Measurements from ENCODE around the gene SP100.

DNA sequence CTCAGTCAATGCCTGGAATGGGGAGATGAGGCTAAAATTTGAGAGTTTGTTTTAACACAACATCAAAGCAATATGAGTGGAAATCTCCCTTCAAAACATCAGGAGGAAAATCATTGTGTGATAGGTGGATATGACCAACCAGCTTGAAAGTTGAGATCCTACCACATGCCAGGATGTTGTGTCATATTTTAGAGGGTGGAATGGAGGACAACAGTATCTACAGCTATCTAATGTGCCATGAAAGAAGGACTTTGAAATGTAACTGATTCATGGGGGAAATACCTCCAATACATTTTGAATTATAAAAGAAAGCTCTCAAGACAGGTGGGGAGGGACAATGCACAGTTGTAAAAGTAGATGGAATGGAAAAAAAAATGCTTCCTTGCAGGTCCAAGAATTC, 87.8 kb downstream of the SP100 start:
- no peak for TF ChIP-seq ZNF761 (CRISPR knock-in tag; conservative IDR thresholded peaks at IDR 0.05)
- TF ChIP-seq PHB2 (IDR thresholded peaks at IDR 0.05; ENCODE audit: partially characterized antibody): no peak
- no peak for TF ChIP-seq ZNF816 (CRISPR knock-in tag; IDR thresholded peaks at IDR 0.05; ENCODE audit: borderline replicate concordance)
- TF ChIP-seq PHF8 (CRISPR knock-in tag; IDR thresholded peaks at IDR 0.05): no peak
- no peak for TF ChIP-seq EP300 (IDR thresholded peaks at IDR 0.05; ENCODE audit: low read depth in 2 of 2, low read length in 2 of 2)
- no peak for TF ChIP-seq EP300 (CRISPR knock-in tag; IDR thresholded peaks at IDR 0.05; ENCODE audit: borderline replicate concordance)
- TF ChIP-seq, protein P1, sequence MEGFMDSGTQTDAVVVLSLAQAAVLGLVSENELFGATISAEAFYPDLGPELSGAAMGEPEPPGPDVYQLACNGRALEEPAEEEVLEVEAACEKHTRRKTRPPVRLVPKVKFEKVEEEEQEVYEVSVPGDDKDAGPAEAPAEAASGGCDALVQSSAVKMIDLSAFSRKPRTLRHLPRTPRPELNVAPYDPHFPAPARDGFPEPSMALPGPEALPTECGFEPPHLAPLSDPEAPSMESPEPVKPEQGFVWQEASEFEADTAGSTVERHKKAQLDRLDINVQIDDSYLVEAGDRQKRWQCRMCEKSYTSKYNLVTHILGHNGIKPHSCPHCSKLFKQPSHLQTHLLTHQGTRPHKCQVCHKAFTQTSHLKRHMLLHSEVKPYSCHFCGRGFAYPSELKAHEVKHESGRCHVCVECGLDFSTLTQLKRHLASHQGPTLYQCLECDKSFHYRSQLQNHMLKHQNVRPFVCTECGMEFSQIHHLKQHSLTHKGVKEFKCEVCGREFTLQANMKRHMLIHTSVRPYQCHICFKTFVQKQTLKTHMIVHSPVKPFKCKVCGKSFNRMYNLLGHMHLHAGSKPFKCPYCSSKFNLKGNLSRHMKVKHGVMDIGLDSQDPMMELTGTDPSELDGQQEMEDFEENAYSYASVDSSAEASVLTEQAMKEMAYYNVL (CRISPR knock-in tag; IDR thresholded peaks at IDR 0.05; ENCODE audit: borderline replicate concordance): no peak
- TF ChIP-seq HNRNPUL1 (IDR thresholded peaks at IDR 0.05; ENCODE audit: low read depth, low read length): no peak
- TF ChIP-seq, protein P2, sequence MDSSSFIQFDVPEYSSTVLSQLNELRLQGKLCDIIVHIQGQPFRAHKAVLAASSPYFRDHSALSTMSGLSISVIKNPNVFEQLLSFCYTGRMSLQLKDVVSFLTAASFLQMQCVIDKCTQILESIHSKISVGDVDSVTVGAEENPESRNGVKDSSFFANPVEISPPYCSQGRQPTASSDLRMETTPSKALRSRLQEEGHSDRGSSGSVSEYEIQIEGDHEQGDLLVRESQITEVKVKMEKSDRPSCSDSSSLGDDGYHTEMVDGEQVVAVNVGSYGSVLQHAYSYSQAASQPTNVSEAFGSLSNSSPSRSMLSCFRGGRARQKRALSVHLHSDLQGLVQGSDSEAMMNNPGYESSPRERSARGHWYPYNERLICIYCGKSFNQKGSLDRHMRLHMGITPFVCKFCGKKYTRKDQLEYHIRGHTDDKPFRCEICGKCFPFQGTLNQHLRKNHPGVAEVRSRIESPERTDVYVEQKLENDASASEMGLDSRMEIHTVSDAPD (CRISPR knock-in tag; IDR thresholded peaks at IDR 0.05): no peak
- TF ChIP-seq TEAD3 (CRISPR knock-in tag; optimal IDR thresholded peaks at IDR 0.05; ENCODE audit: borderline replicate concordance): no peak
- no peak for TF ChIP-seq HDAC6 (IDR thresholded peaks at IDR 0.05; ENCODE audit: low read depth, low read length)
- no peak for TF ChIP-seq CEBPB (IDR thresholded peaks at IDR 0.05; ENCODE audit: borderline replicate concordance, low read depth, low read length)
- TF ChIP-seq, protein P3, sequence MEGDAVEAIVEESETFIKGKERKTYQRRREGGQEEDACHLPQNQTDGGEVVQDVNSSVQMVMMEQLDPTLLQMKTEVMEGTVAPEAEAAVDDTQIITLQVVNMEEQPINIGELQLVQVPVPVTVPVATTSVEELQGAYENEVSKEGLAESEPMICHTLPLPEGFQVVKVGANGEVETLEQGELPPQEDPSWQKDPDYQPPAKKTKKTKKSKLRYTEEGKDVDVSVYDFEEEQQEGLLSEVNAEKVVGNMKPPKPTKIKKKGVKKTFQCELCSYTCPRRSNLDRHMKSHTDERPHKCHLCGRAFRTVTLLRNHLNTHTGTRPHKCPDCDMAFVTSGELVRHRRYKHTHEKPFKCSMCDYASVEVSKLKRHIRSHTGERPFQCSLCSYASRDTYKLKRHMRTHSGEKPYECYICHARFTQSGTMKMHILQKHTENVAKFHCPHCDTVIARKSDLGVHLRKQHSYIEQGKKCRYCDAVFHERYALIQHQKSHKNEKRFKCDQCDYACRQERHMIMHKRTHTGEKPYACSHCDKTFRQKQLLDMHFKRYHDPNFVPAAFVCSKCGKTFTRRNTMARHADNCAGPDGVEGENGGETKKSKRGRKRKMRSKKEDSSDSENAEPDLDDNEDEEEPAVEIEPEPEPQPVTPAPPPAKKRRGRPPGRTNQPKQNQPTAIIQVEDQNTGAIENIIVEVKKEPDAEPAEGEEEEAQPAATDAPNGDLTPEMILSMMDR (CRISPR knock-in tag; IDR thresholded peaks at IDR 0.05): no peak
- no peak for TF ChIP-seq NCOA5 (CRISPR knock-in tag; IDR thresholded peaks at IDR 0.05)

Measured in HepG2 (cell line).